Measurements from ENCODE around the gene ACAT1. TPM values are rescaled to one million over a fixed set of nuclear protein-coding genes. Genes with fewer than 3 reads are reported as not detected.

Gene ACAT1
- total and polyA plus RNA-seq, 12 donors: 56.3 to 777 (median 212) TPM

DNA sequence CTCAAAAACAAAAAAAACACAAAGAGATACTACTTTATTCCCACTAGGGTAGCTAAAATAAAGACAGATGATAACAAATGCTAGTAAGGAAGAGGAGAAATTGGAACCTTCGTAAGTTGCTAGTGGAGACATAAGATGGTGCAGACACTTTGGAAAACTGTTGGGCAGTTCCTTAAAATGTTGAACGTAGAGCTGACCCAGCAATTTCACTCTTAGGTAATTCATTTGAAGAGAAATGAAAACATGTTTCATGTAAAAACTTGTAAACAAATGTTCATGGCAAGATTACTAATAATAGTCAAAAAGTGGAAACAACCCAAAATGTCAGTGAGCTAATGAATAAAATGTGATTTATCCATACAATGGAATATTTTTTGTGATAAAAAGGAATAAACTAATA, 29.2 kb upstream of the ACAT1 start:
- H3K9me3 ChIP-seq (replicated peaks in 1 of 3): no peaks in the 10 kb centered on the region
- no peak for DNase-seq
- H3K4me3 ChIP-seq: no peak overlapping the region
- 42 to 50% (median 46%) methylated on average over 2 of the region's 2 CpGs for WGBS, 4 donors
- H3K4me1 ChIP-seq (replicated peaks in 1 of 2): peaks cover 0 to 9% of the 10 kb centered on the region in 2 donors
- intact Hi-C loops (cut with DNase I): no loop called here
- H3K27me3 ChIP-seq: no peaks in the 10 kb centered on the region
- TF ChIP-seq CTCF (IDR thresholded peaks at IDR 0.05) (no peak), POLR2A (IDR thresholded peaks at IDR 0.05) (no peak)
- peaks cover 0 to 31% of the 10 kb centered on the region in 2 donors for H3K36me3 ChIP-seq (replicated peaks in 1 of 2)
- H3K27ac ChIP-seq: no peak overlapping the region

DNA sequence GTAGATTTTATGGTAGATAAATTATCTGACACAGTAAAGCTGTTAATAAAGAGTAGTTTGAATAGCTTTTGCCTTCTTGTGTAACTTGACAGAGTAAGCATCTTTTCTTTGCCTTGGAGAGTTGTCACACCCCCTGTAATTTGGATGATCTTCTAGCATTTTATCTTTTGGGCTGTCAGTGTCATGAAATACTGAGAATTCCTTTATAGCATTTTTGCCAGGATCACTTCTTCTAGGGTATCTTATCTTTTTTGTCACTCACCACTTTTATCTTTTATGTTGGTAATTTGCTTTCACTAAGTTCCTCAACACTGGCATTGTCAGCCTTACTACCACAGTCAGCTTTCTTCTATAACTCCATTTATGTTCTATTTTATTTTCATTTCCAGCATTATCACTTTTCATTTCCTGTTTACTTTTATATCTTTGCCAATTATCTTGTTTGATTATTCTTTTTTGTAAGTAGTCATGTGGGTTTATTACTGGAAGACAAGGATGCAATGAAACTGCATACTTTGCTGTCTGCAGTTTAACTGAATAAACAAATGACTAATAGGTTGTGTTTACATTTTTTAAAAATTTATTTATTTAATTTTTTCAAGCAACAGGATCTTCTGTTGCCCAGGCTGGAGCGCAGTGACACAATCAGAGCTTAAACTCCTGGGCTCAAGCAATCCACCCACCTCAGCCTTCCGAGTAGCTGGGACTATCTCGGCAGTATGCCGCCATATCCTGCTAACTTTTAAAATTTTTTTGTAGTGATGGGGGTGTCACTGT, 28.1 kb upstream of the ACAT1 start:
- no peak for DNase-seq
- 80 to 96% (median 87%) methylated on average over 4 of the region's 4 CpGs for WGBS, 4 donors
- TF ChIP-seq POLR2A (IDR thresholded peaks at IDR 0.05): no peak
- TF ChIP-seq CTCF (IDR thresholded peaks at IDR 0.05): no peak
- Histone ChIP-seq H3K27ac (peak overlapping the region in 1 of 5 donors; percentile 1), H3K27me3 (no peaks in the 10 kb centered on the region), H3K4me1 (replicated peaks in 1 of 2) (peaks cover 0 to 9% of the 10 kb centered on the region in 2 donors), H3K9me3 (replicated peaks in 1 of 3) (no peaks in the 10 kb centered on the region), H3K4me3 (no peak overlapping the region), H3K36me3 (replicated peaks in 1 of 2) (peaks cover 0 to 37% of the 10 kb centered on the region in 2 donors)
- intact Hi-C loops (cut with DNase I): no loop called here

- Histone ChIP-seq H3K27me3 (no peaks in the 10 kb centered on the region), H3K36me3 (replicated peaks in 1 of 2) (peaks cover 0 to 42% of the 10 kb centered on the region in 2 donors), H3K4me3 (no peak overlapping the region), H3K27ac (no peak overlapping the region), H3K9me3 (replicated peaks in 1 of 3) (no peaks in the 10 kb centered on the region), H3K4me1 (replicated peaks in 1 of 2) (peaks cover 0 to 9% of the 10 kb centered on the region in 2 donors)
- no peak for DNase-seq
- intact Hi-C loops (cut with DNase I): no loop called here
- 94 to 97% (median 95%) methylated on average over 3 of the region's 3 CpGs for WGBS, 4 donors
- TF ChIP-seq POLR2A (IDR thresholded peaks at IDR 0.05): no peak
- TF ChIP-seq CTCF (IDR thresholded peaks at IDR 0.05): no peak
These were observed 24.2 kb upstream of the ACAT1 start for GRCh38 chr11:108097179-108097578.

DNA sequence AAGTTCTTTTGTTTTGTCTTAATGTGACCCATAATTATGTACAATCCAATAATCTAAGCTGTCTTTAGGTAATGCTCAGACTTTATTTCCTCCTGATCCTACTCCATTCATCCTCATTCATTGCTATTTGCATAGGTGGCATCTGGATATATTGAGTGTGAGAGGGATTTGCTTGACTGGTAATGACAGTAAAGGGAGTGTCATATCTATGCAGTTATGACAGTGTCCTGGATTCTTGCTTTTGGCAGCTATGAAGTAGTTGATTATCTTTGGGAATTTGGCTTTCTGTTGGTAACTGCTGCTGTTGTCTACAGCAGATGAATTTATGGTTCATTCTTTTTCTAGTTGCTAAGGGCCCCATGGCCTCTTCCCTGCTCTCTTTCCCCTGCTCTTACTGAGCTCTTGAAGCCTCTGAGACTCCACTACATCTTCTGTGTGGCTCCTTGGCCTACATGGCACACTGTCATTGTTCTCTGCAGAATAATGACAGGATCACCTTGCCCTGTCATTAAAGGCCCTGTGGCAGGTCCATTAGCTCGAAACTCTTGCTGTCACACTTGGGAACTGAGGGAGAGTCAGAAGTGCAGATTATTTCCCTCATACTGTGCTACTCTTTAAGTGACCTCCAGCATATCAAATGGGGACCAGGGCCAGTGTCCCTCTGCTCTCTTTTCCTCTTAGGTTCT, 20.1 kb upstream of the ACAT1 start:
- Histone ChIP-seq H3K4me3 (no peak overlapping the region), H3K27ac (no peak overlapping the region), H3K4me1 (replicated peaks in 1 of 2) (no peaks in the 10 kb centered on the region), H3K36me3 (replicated peaks in 1 of 2) (peaks cover 0 to 44% of the 10 kb centered on the region in 2 donors), H3K27me3 (no peaks in the 10 kb centered on the region), H3K9me3 (replicated peaks in 1 of 3) (no peaks in the 10 kb centered on the region)
- intact Hi-C loops (cut with DNase I): loop anchor here in 1 of 2 donors (10.0 kb wide), 1 partner anchor 86 kb away; no protein-coding TSS in a partner anchor
- 83 to 92% (median 88%) methylated on average over 1 of the region's 1 CpG for WGBS, 4 donors
- TF ChIP-seq CTCF (IDR thresholded peaks at IDR 0.05): no peak
- no peak for TF ChIP-seq POLR2A (IDR thresholded peaks at IDR 0.05)
- DNase-seq: no peak
